Mesothelial cell of epicardium (in vitro differentiated cells): ENCODE results near the gene SMIM35. TPM values are rescaled to one million over a fixed set of nuclear protein-coding genes. Genes with fewer than 3 reads are reported as not detected.

Experiments used
- DNase-seq, 2 experiments: peaks; one replicate each; pipeline ENCODE4 v3.0.0; 2021; ENCODE audit warnings: low spot score in 2 of 2; ENCODE audit not compliant: unreplicated experiment in 2 of 2
- H3K27ac Mint-ChIP-seq: 2 replicates; pipeline ENCODE4 v1.8.0; 2021; ENCODE audit warnings: mixed read lengths
- H3K27me3 Mint-ChIP-seq: 2 replicates; pipeline ENCODE4 v1.8.0; 2021; ENCODE audit warnings: low read depth, mixed read lengths
- H3K36me3 Mint-ChIP-seq: 2 replicates; pipeline ENCODE4 v1.8.0; 2021; ENCODE audit warnings: mixed read lengths
- H3K4me1 Mint-ChIP-seq: 2 replicates; pipeline ENCODE4 v1.8.0; 2021; ENCODE audit warnings: mixed read lengths
- H3K4me3 Mint-ChIP-seq: 2 replicates; pipeline ENCODE4 v1.8.0; 2021; ENCODE audit warnings: mild to moderate bottlenecking, moderate library complexity, mixed read lengths
- H3K9me3 Mint-ChIP-seq: 2 replicates; pipeline ENCODE4 v1.8.0; 2021; ENCODE audit warnings: mixed read lengths
- total RNA-seq: library from RNA; stranded (reverse); gene quantifications from 3 replicates; pipeline ENCODE4 v1.2.1, GENCODE V29; 2021
- TF ChIP-seq, protein P1 (sequence below): fragments of 200-600 bp; sonication (generic); IDR thresholded peaks from one replicate; pipeline ENCODE4 v1.5.0; 2021; ENCODE audit warnings: antibody characterized with exemption; ENCODE audit not compliant: unreplicated experiment

Gene SMIM35
- total RNA-seq, 1 donor from 2014 or later, result not detected

DNA sequence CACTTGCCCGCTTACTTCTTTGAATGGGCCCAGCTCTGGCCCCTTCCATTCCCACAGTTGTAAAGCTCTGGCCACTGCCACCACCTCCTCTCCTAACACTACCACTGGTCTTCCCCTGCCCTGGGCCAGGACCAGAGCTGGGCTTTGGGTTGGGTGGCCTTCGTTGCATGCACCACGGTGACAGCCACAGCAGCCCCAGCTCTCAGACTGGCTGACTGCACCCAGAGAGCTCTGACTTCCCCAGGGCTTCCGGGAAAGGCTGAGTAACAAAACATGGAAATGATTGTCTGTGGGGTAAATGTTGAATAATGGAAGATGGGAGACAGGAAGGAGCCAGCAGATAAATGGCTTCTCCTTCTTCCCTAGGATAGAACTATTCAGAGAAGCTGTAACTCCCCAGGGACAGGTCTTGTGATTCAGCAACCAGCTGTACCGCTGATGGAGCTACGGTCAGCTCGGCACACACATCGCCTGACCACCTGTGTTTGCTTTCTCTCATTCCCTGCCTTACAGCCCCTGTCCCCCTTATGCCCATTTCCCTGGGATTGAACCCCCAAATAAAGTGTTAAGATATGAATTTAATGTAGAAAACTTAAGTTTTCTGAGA is 38.3 kb upstream of the SMIM35 start:
- Mint-ChIP-seq H3K9me3 (peaks cover 10% of the 10 kb centered on the region), H3K4me3 (no peak overlapping the region), H3K27ac (no peak overlapping the region), H3K4me1 (peaks cover 23% of the 10 kb centered on the region), H3K27me3 (peaks cover 14% of the 10 kb centered on the region), H3K36me3 (no peaks in the 10 kb centered on the region)
- TF ChIP-seq, protein P1, sequence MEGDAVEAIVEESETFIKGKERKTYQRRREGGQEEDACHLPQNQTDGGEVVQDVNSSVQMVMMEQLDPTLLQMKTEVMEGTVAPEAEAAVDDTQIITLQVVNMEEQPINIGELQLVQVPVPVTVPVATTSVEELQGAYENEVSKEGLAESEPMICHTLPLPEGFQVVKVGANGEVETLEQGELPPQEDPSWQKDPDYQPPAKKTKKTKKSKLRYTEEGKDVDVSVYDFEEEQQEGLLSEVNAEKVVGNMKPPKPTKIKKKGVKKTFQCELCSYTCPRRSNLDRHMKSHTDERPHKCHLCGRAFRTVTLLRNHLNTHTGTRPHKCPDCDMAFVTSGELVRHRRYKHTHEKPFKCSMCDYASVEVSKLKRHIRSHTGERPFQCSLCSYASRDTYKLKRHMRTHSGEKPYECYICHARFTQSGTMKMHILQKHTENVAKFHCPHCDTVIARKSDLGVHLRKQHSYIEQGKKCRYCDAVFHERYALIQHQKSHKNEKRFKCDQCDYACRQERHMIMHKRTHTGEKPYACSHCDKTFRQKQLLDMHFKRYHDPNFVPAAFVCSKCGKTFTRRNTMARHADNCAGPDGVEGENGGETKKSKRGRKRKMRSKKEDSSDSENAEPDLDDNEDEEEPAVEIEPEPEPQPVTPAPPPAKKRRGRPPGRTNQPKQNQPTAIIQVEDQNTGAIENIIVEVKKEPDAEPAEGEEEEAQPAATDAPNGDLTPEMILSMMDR, result no peak
- no peak for DNase-seq

GRCh38 chr11:118120793-118121192 is 34.0 kb upstream of the SMIM35 start:
- peaks cover 26% of the 10 kb centered on the region for H3K27me3 Mint-ChIP-seq
- H3K36me3 Mint-ChIP-seq, result no peaks in the 10 kb centered on the region
- TF ChIP-seq, protein P1, result no peak
- peaks cover 10% of the 10 kb centered on the region for H3K9me3 Mint-ChIP-seq
- no peak overlapping the region for H3K4me3 Mint-ChIP-seq
- peaks cover 9% of the 10 kb centered on the region for H3K4me1 Mint-ChIP-seq
- DNase-seq, result no peak
- no peak overlapping the region for H3K27ac Mint-ChIP-seq

- Mint-ChIP-seq H3K27ac (no peak overlapping the region), H3K9me3 (peaks cover 10% of the 10 kb centered on the region)
These were observed 31.2 kb upstream of the SMIM35 start for GRCh38 chr11:118117790-118118601.

DNA sequence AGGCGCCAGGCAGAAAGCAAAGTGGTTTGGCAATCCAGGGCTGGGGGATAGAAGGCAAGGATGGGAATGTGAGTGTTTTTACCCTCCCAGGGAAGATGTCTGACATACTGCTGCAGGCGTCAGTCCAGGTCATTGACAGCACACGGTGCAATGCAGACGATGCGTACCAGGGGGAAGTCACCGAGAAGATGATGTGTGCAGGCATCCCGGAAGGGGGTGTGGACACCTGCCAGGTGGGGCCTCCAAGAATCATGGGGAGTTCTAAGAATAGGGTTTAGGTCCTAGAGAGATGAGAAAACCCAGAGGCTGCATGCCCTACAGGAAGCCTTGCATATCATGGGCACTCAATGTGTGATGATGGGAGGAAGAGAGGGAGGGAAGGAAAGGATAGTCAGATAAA is 28.3 kb upstream of the SMIM35 start:
- Mint-ChIP-seq H3K9me3 (no peaks in the 10 kb centered on the region), H3K36me3 (no peaks in the 10 kb centered on the region), H3K27ac (no peak overlapping the region), H3K4me3 (no peak overlapping the region), H3K4me1 (peaks cover 9% of the 10 kb centered on the region), H3K27me3 (peaks cover 28% of the 10 kb centered on the region)
- DNase-seq, result no peak
- TF ChIP-seq, protein P1, result no peak

More at GRCh38 chr11:118117790-118118601, 31.2 kb upstream of the SMIM35 start:
- no peak overlapping the region for H3K4me3 Mint-ChIP-seq
- H3K4me1 Mint-ChIP-seq, result peaks cover 9% of the 10 kb centered on the region
- DNase-seq, result no peak
- TF ChIP-seq, protein P1, result no peak
- H3K27me3 Mint-ChIP-seq, result peaks cover 33% of the 10 kb centered on the region
- H3K36me3 Mint-ChIP-seq, result no peaks in the 10 kb centered on the region

DNA sequence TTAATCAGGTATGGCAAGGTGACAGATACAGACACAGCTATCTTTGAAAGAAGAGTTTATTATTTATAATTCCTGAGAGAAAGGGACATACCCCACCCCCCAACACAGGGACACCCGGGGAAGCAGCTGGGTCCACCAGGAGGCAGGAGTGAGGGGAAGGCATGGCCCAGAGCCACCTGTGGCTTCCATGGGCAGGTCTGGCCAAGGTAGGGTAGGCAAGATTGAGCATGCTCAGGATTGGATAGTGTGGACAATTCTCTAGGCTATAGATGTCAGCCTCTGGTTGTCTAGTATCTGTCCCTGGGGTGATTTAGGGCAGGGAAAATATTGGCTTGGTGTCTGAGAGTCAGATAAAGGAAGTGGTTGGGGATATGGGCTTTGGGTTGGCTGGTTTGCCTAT is 27.5 kb upstream of the SMIM35 start:
- H3K4me1 Mint-ChIP-seq, result peaks cover 9% of the 10 kb centered on the region
- TF ChIP-seq, protein P1, result no peak
- no peak overlapping the region for H3K27ac Mint-ChIP-seq
- no peak for DNase-seq
- H3K36me3 Mint-ChIP-seq, result no peaks in the 10 kb centered on the region
- no peak overlapping the region for H3K4me3 Mint-ChIP-seq
- H3K9me3 Mint-ChIP-seq, result no peaks in the 10 kb centered on the region
- H3K27me3 Mint-ChIP-seq, result peaks cover 27% of the 10 kb centered on the region
